NCI-H2227 (cell line): ENCODE measurements around the gene DSTN.
A peak's percentile ranks its signal among the peaks of the same experiment; 100 is the strongest.

Source experiments
- DNase-seq: peaks from one replicate; lab custom pipeline; 2025; ENCODE audit not compliant: unreplicated experiment; lab: John Stamatoyannopoulos, UW

Gene DSTN

DNA sequence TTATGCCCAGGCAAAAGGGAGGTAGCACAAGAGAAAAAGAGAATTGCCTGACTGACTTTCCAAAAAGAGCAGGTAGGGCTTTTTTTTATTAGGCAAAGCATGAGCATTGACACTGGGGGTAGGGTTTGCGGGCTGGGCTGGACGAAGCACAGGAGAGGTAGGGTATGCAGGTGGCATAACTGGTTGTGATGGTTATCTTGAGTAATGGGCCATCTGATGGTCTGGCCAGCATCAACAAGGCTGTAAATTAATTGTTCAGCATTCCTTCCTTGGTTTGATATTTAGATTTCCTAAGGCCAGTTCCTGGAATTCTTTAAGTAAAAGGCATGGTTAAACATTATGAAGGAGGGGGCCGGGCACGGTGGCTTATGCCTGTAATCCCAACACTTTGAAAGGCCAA is 24.7 kb upstream of the DSTN start:
- DNase-seq: no peak

- no peak for DNase-seq
Observed at GRCh38 chr20:17549131-17549530, 20.7 kb upstream of the DSTN start.

DNA sequence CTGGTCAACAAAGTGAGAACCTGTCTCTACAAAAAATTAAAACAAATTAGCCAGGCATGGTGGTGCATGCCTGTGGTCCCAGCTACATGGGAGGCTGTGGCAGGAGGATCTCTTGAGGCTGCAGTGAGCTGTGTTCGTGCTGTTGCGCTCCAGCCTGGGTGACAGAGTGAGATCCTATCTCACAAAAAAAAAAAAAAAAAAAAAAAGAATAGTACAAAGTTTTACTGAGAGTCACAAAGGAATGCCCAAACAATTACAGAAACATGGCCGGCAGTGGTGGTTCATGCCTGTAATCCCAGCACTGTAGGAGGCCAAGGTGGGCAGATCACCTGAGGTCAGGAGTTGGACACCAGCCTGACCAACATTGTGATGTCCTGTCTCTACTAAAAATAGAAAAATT is 14.8 kb upstream of the DSTN start:
- DNase-seq: no peak

DNA sequence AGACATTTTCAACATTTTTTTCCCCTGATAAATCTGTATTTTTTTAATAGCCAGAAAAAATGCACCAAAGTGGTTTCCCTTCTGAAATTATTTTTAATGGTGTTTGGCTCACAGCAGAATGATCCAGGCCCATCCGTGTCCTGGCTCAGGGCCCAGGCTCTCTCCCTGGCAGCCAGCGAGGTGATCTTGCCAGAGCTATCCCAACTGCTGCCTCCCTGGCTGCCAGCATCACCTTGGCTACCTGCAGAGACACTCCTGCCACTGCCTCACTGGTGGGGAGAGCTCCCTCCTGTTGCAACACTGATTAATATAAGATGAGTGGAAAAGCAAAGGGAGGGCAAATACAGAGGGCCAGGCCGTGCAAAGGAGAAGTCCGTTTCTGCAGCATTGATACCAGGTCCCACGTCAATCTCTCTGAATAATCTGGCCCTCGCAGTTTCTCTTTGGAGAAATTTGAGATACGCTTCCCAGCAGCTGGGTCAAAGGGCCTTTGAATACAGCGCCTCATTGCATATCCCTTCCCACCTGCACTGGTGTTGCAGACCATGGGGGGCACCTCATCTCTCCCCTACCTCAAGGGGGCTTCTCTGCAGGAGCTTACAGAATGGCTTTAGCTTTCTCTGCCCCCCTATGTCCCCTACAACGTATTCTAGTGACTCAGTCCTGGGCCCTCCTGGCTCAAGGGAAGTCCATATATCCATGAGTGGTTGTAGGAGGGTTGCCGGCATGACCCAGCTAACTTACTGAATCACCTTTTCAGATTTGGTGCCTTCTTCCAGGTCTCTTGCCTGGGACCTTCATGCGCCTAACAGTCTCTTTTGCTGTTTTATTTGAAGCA is 12.8 kb upstream of the DSTN start:
- DNase-seq: no peak

- DNase-seq: no peak
Observed at GRCh38 chr20:17557675-17558006, 12.2 kb upstream of the DSTN start.

DNA sequence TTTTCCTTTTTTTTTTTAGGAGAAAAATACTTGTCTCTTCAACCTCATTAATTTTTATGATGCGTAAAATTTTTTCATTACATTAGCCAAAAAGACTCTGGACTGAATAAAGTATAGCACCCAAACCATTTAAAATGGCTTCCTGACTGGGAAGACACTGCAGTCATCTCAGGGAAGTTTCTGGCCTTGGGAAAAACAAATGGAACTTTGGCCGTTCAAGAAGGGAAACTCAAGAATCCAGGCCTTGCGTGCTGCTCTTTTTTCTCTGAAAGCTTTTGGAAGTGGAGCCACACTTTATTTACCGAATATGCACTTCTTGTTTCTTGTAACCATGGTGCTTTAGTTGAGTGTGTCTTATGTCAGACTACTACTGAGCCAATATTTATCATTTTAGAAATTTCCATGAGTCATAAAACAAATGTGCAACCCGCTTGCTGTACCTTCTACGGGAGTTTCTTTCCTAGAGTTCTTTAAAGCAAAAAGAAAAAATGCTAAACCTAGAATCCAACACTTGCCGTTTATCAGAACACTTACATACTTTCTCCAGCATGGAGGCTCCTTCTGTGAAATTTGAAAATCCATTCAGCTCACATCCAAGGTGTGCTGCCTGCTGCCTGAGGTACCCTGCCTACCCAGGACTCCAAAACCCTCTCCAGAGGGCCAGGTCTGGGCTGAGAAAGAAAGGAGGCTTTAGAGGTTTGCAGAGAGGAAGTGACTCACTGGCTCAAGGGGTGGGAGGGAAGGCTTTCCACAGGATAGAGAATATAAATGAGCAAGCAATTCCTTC is 11.5 kb upstream of the DSTN start:
- no peak for DNase-seq

DNA sequence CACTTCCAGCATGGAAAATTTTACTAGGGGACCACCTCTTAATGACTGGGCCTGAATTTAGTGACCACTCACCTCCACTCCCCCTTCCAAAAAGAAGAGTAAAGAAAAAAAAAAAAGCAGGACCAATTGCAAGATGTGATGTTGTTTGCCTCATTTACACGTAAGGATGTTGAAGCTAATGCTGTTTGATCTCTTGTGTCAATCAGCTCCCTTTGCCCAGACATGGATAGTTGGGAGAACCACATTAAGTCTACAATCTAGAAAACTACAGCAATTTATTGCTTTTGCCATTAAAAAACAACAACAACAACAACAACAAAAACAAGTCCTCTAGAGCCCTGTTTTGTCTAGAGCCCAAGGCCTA is 11.0 kb upstream of the DSTN start:
- no peak for DNase-seq

DNA sequence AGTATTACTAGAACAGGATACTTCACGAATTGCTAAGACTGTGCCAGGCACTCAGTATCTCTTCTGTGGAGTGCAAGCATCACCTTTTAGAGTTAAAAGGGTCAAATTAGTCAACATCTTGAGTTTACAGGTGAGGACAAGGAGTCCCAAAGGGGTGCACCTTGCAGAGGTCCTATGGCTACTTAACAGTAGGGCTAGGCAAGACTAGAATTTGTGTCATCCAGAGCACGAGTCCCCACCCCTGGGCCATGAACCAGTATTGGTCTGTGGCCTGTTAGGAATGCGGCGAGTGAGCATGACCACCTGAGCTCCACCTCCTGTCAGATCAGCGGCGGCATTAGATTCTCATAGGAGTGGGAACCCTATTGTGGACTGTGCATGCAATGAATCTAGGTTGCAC is 10.5 kb upstream of the DSTN start:
- no peak for DNase-seq

DNA sequence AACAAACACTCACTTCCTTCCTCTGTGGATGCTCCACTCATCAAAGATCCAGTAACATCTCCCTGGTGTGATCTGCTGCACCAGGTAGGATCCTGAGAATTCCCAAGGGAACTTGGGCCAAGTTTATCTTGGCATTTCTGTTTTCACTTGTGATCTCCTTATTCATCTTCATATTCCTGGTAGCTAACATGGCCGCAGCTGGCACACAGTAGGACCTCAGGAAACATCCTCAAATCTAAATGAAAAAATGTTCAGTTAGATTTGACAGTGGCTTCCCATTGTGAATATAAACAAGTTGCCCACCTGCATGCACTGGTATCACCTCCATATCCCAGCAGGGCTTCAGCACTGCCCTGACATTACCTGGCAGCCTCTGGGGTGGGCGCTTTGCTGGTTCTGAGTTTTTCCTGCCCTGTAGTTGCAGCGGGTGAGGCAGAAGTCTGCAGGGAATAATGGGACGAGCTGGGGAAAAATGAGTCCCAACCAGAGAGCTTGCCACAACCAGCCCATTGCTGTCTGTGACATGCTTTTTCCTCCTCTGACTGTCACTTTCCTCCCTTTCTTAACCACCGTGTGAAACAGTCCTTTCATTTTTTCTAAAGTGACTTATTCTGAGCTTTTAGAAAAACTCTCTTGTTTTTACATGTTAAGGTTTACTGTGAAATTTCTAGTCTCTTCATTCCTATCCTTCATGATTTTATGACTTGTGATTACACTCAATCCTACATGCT is 9.4 kb upstream of the DSTN start:
- no peak for DNase-seq

GRCh38 chr20:17562804-17563305 is 7.0 kb upstream of the DSTN start:
- no peak for DNase-seq

DNA sequence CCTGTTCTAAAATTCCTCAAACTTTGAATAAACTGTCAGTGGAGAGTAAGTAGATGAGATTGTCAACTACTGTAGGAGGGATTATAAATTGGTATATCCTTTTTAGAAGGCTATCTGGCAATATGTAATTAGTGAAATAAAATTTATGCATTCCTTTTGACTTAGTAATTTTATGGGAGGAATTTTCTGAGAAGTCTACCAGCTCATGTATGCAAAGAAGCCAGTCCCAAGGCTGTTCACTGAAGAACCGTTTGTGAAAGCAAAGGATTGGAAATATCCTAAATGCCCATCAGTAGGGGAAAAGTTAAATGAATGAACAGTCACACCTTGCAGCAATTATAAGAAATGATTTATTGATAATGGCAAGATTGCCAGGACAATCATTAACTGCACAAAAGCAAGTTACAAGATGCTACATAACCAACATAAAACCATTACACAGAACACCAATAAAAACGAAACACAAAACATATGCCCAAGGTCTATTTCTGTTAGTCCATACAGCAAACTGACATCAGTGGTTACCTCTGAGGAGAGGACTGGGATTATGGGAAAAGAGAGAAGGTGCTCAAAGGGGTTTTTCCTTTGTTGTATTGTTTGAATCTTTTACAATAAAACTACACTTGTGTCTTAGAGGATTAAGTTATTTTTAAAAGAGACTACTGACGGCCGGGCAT is 4.6 kb upstream of the DSTN start:
- no peak for DNase-seq

DNA sequence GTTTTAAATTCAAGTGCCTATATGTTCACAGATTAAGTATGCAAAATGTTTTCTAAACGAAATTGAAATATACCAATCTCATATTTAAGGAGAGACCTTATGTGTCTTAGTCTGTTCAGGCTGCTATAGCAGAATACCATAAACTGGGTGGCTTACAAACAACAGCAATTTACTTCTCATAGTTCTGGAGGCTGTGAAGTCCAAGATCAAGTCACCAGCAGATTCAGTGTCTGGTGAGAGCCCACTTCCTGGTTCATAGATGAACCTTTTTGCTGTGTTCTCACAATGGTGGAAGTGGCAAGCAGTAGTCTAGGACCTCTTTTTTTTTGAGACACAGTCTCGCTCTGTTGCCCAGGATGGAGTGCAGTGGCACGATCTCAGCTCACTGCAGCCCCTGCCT is 3.5 kb upstream of the DSTN start:
- no peak for DNase-seq

GRCh38 chr20:17568045-17568788 is 1.7 kb upstream of the DSTN start:
- DNase-seq: no peak

DNA sequence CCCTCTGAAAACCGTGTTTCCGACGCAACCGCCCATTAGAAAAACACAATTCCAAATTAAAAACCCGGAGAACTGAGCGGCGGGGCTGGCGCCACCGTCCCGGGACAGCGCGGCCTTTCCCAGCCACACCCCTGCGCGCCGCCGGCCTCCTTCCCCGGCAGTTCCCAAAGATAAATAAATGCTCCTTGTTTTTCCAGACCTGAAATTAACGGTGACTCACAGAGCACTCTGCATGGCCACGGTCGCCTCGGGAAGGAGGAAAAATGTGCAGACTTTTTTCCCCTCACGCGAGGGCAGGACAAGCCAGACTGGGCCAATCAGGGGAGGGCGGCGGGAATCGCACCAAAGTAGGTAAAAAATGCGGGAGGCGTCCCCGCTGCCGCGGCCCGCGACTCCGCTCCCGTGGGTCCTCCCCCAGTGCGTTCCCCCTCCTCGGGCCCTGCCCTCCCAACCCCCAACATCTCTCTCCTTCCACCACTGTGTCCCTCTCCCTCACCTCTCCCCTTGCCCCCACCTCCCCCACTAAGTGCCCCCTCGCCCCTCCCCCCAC is 828 bp upstream of the DSTN start:
- DNase-seq: peak; percentile 74

DNA sequence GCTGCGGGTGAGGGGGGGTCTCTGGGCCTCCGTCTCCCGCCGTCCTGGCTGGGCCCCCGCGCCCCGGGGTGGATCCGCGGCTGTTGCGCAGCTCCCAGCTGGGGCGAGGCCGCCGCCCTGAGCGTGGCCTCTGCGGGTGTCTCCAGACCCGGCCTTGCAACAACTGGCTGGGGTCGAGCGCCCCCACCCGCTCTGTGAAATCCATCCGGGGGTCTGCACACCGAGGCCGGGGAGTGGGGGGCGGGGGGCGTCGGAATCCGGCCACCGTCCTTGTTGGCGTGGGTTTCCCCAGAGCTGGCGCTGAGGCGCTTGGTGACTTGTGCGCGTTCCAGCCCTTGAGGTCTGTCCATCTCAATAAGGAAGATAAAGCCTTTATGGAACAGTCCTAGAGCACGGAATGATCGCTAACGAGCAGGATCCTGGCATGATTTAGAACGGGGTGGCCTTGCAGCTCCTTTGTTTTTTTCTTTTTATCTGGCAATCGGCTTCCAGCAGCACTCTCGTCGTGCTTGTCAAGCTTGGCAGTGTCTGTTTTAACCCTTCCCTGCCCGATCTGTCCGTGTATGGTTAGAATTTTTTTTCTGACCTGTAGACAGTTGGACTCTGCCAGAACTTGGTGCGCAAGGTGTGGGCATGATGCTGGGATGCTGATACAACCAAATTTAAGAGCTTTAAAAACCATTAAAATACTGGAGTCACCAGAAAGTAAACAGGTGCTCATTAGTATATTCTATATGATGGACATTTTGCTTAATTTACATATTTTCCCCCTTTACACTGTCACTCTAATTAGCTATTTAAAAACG is 675 bp downstream of the DSTN start:
- peak; percentile 66 for DNase-seq

DNA sequence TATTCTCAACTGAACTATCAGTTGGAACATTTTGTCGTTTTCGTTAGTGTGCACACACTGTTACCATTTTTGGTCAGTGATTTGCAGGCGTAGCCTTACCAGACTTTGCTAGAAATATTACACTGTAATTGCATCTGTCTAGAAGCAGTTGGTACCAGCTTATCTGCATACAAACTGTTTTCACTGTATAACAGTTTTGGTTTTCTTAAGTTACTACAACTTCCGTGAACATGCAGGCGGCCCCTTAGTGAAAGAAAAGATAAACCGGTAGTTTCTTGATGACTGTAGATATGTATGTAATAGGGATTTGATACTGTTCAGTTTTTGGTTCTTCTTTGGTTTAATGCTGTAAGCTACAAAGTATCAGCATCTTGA is 1.3 kb downstream of the DSTN start:
- DNase-seq: no peak

DNA sequence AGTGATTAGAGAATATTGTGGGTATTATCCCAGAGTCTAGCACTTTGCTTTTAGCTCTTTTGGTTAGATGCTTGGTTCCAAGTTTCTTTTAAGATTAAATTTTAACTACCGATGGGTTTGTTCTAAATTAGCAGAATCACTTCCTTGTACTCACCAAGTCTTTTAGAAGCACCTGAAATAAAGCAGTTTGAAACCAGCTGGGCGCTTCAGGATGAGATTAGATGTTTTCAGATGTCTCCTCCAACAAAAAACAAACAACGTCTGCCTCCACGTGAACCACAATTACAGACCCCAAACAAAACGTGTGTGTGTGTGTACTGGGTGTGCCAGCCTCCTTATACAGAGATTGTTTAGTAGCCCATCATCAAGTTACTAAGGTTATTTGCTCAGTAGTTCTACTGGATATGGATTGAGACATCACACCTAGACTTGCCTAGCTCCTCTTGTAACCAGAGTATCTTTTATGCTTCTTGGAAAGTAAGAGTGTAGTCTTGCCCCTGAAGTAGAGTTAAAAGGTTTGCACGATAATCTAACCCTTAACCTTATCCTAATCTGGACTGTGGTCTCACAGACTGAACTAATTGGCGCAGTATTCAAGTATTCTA is 2.3 kb downstream of the DSTN start:
- no peak for DNase-seq

- DNase-seq: no peak
Observed at GRCh38 chr20:17573463-17573862, 3.6 kb downstream of the DSTN start.

DNA sequence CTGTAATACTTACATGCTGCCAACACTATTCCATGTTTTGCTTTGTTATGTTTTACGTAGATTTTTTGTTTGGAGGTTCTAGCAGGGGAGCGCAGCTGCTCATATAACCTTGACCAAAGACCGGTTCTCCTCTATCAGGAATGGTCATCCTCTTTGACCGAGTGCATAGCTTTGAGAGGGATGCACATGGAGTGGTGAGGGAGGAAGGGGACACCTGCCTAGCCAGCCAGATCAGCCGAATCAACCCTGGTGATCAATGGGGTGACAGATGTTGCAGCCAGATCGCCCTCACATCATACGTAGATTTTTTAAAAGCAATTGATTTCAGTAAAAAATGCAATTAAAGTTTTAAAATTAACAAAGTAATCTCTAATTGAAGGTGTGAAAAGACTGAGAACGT is 6.3 kb downstream of the DSTN start:
- no peak for DNase-seq
